Activated CD8-positive, alpha-beta T cell treated with anti-CD3 and anti-CD28 coated beads for 36 hours (primary cell): Measurements from ENCODE around the gene GPN2. TPM values are rescaled to one million over a fixed set of nuclear protein-coding genes. Genes with fewer than 3 reads are reported as not detected.

Source experiments
- ATAC-seq: fragments of 200-7000 bp; cut with Tn5 transposase; one replicate; pipeline ENCODE4 v1.10.0; 2021; ENCODE audit warnings: mild to moderate bottlenecking, moderate library complexity
- CTCF ChIA-PET: fragments of 350-600 bp; sonication (Branson Sonifier 250); formaldehyde crosslinking; loops from one replicate; lab custom pipeline; 2021; ENCODE audit warnings: antibody characterized with exemption; lab: Charles Lee
- POLR2A ChIA-PET: fragments of 350-600 bp; sonication (Branson Sonifier 250); formaldehyde crosslinking; loops from one replicate; lab custom pipeline; 2021; ENCODE audit warnings: antibody characterized with exemption; lab: Charles Lee
- DNase-seq: peaks from one replicate; pipeline ENCODE4 v3.0.0-alpha.2; 2020
- H3K27ac Mint-ChIP-seq: one replicate; pipeline ENCODE4 v1.8.0; 2021; ENCODE audit warnings: mild to moderate bottlenecking, mixed read lengths
- H3K27me3 Mint-ChIP-seq: one replicate; pipeline ENCODE4 v1.8.0; 2021; ENCODE audit warnings: mixed read lengths
- H3K36me3 Mint-ChIP-seq: one replicate; pipeline ENCODE4 v1.8.0; 2021; ENCODE audit warnings: low read depth, mixed read lengths
- H3K4me1 Mint-ChIP-seq: one replicate; pipeline ENCODE4 v1.8.0; 2021; ENCODE audit warnings: low read depth, mixed read lengths
- H3K4me3 Mint-ChIP-seq: one replicate; pipeline ENCODE4 v1.8.0; 2021; ENCODE audit warnings: mild to moderate bottlenecking, moderate library complexity, mixed read lengths
- H3K9me3 Mint-ChIP-seq: one replicate; pipeline ENCODE4 v1.8.0; 2021; ENCODE audit warnings: mixed read lengths
- intact Hi-C: fragments of 100-400 bp; cut with micrococcal nuclease; formaldehyde crosslinking; loops from one replicate; pipeline ENCODE4 v1.10.0; 2022
- total RNA-seq, 2 experiments: library from RNA; stranded (reverse); gene quantifications; one replicate each; pipeline ENCODE4 v1.2.3, GENCODE V29; 2021
- TF ChIP-seq, protein P1 (sequence below): fragments of 200-600 bp; IDR thresholded peaks from one replicate; pipeline ENCODE4 v1.8.0; 2022; ENCODE audit warnings: antibody characterized with exemption, mild to moderate bottlenecking

Gene GPN2
- total RNA-seq = 10 to 100 TPM; 45.9 to 47.9 TPM

DNA sequence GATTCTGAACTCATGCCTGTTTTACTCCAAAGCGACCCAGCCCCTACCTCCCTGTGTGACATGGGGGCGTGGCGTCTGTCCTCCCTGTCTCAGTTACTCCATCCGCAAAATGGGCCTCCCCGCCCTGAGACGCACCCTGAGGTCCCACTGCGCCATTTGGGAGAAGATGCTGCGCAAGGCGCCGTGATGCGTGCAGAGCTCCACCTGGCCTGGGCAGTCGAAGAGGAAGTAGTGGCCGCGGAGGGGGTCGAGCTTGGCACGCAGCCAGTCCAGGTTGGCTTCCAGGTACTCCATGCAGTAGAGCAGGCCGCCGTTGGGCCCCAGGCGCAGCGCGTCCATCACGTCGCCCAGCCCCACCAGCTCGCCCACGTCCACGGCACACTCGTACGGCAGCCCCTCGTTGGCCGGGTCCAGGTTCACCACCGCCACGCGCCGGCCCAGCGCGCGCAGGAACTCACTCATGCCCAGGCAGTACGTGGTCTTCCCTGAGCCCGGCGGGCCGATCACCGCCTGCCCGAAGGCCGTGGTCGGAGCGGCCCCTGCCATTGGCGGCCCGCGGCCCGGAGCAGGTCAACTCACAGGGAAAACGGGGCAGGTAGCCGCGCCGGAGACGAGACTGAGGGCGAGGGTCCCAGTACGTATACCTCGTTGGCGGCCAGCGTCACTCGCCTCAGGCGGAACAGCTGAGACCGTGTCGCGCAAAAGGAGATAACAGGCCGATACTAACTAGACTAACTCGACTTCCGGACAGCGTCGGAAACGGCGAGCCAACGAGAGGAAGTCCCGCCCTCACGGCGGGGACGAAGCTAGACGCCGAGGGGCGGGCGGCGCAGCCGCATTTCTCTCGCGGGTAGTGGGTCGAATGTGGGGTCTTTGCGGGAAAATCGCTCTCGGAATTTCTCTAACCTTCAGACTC, at the start of gene GPN2:
Gene GPN2 (minus strand): TSS at position 733 of the 916 bp plus-strand sequence. CDS start 187 bp downstream, at position 546.
- ChIA-PET POLR2A (interaction anchor here (0.8 to 7.1 kb wide), 11 partner anchors 8 to 101 kb away, joined by 3 to 91 read pairs (median 4); partner anchors contain the start of genes GPATCH3 and NUDC), CTCF (interaction anchor here (0.9 to 4.6 kb wide), 10 partner anchors 8 to 101 kb away, joined by 3 to 19 read pairs (median 4); partner anchors contain the start of genes GPATCH3 and NUDC)
- Mint-ChIP-seq H3K9me3 (no peaks in the 10 kb centered on the region), H3K4me1 (peaks cover 29% of the 10 kb centered on the region), H3K27ac (peak within 1 kb of the TSS; percentile 94), H3K4me3 (peak within 1 kb of the TSS; percentile 97), H3K36me3 (peaks cover 55% of the 10 kb centered on the region), H3K27me3 (no peaks in the 10 kb centered on the region)
- intact Hi-C loops = loop anchor here (5.0 kb wide), 1 partner anchor 38 kb away; no protein-coding TSS in a partner anchor
- DNase-seq (peak; percentile 85), ATAC-seq (peak; percentile 97)
- TF ChIP-seq, protein P1, sequence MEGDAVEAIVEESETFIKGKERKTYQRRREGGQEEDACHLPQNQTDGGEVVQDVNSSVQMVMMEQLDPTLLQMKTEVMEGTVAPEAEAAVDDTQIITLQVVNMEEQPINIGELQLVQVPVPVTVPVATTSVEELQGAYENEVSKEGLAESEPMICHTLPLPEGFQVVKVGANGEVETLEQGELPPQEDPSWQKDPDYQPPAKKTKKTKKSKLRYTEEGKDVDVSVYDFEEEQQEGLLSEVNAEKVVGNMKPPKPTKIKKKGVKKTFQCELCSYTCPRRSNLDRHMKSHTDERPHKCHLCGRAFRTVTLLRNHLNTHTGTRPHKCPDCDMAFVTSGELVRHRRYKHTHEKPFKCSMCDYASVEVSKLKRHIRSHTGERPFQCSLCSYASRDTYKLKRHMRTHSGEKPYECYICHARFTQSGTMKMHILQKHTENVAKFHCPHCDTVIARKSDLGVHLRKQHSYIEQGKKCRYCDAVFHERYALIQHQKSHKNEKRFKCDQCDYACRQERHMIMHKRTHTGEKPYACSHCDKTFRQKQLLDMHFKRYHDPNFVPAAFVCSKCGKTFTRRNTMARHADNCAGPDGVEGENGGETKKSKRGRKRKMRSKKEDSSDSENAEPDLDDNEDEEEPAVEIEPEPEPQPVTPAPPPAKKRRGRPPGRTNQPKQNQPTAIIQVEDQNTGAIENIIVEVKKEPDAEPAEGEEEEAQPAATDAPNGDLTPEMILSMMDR = no peak

DNA sequence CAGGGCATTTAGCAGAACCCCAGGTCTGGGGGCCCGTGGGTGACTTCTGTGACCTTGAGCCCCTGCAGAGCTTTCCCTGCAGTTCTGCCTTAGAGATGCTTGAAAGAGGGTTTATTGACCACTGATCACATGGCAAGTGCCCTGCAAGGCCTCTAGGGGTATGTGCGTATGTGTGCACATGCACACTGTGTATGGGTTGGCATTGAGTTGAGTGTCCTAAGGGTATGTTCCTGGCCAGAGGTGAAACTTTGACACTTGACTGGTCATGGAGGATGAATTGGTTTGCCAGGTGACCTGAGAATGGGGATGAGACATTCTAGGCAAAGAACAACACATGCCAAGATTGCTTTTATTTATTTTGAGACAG, 48.6 kb upstream of the GPN2 start:
- Mint-ChIP-seq H3K27ac (no peak overlapping the region), H3K4me3 (no peak overlapping the region), H3K9me3 (no peaks in the 10 kb centered on the region), H3K36me3 (peaks cover 40% of the 10 kb centered on the region), H3K4me1 (peaks cover 5% of the 10 kb centered on the region), H3K27me3 (no peaks in the 10 kb centered on the region)
- POLR2A ChIA-PET = interaction anchor here (1.2 kb wide), 1 partner anchor 38 kb away, joined by 3 read pairs; no protein-coding TSS in a partner anchor
- intact Hi-C loops = no loop called here
- CTCF ChIA-PET = no interaction called here
- DNase-seq (no peak), ATAC-seq (no peak)
- TF ChIP-seq, protein P1 = no peak

DNA sequence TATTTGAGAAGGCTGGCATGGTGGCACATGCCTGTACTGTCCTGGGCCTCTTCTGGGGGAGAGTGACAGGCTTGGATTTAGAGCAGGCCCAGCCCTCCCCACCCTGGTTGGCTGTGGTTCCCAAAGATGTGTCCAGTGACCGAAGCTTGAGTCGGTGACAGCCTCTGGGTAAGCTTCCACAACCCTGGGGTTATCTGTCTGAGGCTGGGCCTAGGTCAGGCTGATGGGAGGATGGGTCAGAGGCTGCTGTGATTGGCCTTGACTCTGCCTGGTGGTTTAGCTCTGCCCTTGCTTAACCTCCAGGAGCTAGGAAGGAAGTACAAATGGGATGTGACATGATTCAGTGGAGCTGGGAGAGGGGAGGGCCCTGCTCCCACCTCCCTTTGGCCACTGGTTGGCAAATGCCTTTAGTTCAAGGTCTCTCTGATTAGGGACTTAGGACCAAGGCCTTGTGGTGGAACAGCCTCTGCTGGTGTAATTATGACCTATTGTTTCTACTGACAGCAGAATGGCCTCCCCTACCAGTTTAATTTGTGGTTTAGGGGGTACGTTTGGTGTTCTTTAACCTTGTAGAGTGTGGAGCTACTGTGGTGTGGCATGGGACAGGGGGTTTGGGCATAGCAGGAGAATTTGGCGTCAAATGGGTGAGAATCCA, 48.0 kb upstream of the GPN2 start:
- Mint-ChIP-seq H3K27ac (no peak overlapping the region), H3K4me3 (no peak overlapping the region), H3K27me3 (no peaks in the 10 kb centered on the region), H3K9me3 (no peaks in the 10 kb centered on the region), H3K4me1 (peaks cover 5% of the 10 kb centered on the region), H3K36me3 (peaks cover 40% of the 10 kb centered on the region)
- intact Hi-C loops = no loop called here
- no peak for DNase-seq
- CTCF ChIA-PET = no interaction called here
- TF ChIP-seq, protein P1 = no peak
- POLR2A ChIA-PET = interaction anchor here (1.1 to 1.2 kb wide), 2 partner anchors 12 to 38 kb away, joined by 3 to 4 read pairs; no protein-coding TSS in a partner anchor
- no peak for ATAC-seq

DNA sequence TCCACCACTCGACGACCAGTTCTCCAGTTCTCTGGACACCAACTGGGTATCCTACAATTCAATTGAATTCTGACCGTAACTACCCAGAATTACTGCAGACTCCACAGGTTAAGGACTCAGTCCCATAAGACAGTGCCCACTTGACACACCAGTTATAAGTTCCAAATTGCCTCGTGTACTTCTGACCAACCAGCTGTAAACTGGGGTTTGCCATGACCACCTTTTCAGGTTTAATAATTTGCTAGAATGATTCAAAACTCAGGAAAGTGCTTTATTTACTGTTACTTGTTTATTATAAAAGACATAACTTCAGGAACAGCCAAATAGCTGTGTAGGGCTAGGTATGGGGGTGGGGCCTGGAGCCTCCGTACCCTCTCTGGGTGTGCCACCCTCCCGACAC, 46.7 kb upstream of the GPN2 start:
- Mint-ChIP-seq H3K4me3 (no peak overlapping the region), H3K4me1 (peaks cover 5% of the 10 kb centered on the region), H3K27ac (no peak overlapping the region), H3K9me3 (no peaks in the 10 kb centered on the region), H3K36me3 (peaks cover 35% of the 10 kb centered on the region), H3K27me3 (no peaks in the 10 kb centered on the region)
- ATAC-seq (no peak), DNase-seq (no peak)
- intact Hi-C loops = no loop called here
- TF ChIP-seq, protein P1 = no peak
- ChIA-PET CTCF (no interaction called here), POLR2A (interaction anchor here (0.7 to 1.0 kb wide), 2 partner anchors 9 to 48 kb away, joined by 3 read pairs; no protein-coding TSS in a partner anchor)
